Activated CD4-positive, CD25-positive, alpha-beta regulatory T cell treated with anti-CD3 and anti-CD28 coated beads, Interleukin-2, amount 50 U/mL, for 24 hours (primary cell): Measurements from ENCODE around the gene LSP1.
"Not testable (repeated sequence)": the region's sequence is repeated elsewhere in the genome, so short reads cannot be mapped to it uniquely, and the experiment has no call there.

ENCODE experiments used
- ATAC-seq, 2 donors: fragments of 150-1000 bp; cut with Tn5 transposase; one replicate each; pipeline ENCODE4 v1.10.0; 2021; ENCODE audit warnings: mild to moderate bottlenecking in 1 of 2, moderate library complexity in 1 of 2

Gene LSP1, protein sequence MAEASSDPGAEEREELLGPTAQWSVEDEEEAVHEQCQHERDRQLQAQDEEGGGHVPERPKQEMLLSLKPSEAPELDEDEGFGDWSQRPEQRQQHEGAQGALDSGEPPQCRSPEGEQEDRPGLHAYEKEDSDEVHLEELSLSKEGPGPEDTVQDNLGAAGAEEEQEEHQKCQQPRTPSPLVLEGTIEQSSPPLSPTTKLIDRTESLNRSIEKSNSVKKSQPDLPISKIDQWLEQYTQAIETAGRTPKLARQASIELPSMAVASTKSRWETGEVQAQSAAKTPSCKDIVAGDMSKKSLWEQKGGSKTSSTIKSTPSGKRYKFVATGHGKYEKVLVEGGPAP

DNA sequence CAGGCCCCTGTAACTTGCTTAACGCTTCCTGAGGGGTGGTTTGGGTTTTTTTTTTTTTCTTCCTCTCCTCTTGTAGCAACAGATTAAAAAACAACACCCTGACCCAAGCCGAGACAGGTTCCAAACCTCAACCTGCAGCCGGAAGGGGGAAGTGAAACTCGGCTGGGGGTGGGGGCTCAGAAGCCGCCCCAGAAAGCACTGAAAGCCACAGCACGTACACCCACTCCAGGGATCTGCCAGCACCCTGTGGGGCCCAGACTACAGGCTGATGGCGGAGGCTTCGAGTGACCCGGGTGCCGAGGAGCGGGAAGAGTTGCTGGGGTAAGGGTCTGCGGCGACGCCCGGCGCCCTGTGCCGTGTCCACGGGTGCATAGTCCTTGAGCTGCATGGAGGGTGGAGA lies at the start of gene LSP1:
LSP1 (plus strand) TSS at position 208 of the 400 bp plus-strand sequence; CDS start at position 269, 61 bp downstream.
- peak; percentile 61 to 65 for ATAC-seq

DNA sequence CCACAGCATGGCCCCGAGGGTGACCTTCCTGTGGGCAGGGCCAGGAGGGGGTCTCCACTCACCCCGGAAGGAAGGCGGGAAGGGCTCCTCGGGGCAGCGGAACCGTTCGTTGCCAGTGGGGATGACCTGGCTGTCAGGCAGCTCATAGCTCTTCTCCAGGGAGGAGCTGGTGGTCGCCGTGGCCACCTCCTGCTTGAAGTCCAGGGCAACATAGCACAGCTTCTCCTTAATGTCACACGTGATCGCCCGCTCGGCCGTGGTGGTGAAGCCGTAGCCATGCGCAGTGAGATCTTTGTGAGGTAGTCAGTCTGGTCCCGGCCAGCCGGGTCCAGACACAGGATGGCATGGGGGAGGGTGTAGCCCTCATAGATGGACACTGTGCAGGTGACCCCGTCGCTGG lies 49.6 kb upstream of the LSP1 start:
- no peak for ATAC-seq

DNA sequence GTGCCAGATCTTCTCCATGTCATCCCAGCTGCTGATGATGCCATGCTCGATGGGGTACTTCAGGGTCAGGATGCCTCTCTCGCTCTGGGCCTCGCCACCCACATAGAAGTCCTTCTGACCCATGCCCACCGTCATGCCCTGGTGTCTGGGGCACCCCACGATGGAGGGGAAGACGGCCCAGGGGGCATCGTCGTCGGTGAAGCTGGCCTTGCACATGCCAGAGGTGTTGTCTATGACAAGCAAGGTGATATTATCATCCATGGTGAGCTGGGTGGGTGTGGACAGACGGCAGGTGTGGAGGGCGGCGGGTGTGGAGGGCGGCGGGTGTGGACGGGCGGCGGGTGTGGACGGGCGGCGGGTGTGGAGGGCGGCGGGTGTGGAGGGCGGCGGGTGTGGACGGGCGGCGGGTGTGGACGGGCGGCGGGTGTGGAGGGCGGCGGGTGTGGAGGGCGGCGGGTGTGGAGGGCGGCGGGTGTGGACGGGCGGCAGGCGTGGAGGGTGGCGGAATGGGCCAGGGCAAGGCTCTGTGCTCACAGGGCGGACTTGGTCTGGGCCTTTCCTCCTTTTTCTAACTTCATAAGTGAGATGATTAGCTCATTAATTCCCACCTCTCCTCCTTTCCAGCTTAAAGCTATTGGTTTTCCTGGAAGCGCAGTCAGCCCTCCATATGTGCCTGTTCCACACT lies 48.9 kb upstream of the LSP1 start:
- not testable (repeated sequence) for ATAC-seq

DNA sequence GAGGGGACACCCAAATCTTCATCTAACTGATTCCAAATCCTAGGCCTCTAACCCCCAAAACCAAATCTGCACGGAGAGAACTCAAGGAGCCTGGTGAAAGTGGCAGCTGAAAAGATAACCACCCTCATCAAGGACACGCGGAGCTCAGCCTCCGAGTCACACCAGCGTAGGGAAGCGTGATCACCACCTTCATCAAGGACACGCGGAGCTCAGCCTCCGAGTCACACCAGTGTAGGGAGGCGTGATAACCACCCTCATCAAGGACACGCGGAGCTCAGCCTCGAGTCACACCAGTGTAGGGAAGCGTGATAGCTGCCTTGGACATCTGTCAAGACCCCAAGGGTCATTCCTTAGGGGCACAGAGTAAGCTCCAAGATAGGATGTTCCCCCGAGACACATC lies 47.4 kb upstream of the LSP1 start:
- no peak for ATAC-seq

DNA sequence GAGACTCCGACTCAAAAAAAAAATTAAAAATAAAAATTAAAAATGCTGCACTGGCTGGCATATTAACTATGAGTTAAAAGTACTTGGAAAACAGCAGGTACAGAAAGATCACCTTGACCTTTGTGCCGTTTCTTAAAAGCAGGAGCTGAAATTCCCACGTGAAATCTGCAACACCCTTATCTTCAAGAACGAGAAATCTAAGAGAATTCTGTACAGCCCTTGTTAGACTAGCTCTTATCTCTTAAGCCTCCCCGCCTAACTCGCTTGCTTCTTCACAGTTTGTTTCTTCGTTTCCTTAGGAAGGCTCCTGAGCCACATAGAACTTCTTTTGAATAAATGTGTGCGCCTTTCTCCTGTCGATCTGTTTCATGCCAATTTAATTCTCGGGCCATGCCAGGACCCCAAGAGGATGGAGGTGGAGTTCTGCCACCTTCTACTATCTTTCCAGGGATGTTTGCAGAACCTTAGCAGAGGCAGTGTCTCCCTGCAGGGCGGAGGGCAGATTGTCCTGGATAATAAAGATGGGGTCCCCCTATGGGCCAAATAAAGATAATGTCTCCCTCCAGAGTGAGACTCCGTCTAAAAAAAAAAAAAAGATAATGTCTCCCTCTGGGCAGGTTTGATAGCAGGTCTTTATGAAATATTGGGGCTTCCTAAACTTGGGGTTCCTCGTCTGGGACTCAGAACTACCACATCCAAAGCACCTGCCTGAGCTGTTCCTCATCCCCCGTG lies 45.5 kb upstream of the LSP1 start:
- ATAC-seq, result no peak

DNA sequence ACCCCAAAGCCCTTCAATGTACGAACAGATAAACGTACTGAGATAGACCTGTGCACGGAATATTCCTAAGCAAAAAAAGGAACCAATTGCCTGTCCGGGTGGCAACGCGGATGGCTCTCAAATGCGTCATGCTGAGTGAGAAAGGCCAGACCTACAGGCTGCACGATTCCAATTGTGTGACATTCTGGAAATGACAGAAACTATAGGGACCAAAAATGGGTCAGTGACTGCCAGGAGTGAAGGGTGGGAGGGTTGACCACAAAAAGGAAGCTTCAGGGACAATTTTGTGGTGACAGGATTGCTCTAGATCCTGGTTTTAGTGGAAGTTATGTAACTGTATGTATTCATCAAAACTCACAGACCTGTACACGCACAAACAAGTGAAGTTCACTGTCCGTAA lies 42.1 kb upstream of the LSP1 start:
- ATAC-seq, result no peak

DNA sequence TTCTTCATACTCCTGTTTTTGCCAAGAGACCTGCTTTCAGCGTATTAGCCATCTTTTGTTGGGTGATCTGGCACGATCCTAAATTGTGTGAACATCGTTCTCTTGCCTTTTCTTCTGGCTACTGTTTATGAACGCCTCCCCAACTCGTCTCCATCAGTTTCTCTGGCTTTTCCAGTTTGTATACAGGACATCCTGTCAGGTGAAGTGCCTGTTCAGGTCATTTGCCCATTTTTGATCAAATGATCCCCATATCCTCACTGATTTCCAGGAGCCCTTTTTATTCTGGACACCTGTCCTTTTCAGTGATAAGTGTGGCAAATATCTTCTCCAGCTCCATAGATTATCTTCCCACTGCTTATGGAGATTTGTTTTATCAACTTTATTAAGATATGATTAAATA lies 40.6 kb upstream of the LSP1 start:
- ATAC-seq, result no peak

DNA sequence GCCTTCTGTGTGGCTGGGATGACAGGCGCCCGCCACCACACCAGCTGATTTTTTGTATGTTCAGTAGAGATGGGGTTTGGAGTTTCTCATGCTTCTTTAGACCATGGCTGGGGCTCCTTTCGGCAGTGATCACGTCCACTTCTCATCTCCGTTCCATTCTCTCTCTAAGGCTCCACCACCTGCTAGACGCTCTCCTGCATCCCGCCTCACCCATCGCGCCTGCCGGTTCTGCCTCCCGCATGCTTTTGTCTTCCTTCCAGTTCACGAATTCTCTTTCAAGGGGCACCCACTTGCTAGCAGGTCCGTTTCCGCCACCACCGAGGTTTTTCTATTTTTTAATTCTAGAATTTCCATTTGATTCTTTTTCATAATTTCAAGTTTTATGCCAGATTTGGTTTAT lies 40.1 kb upstream of the LSP1 start:
- no peak for ATAC-seq

DNA sequence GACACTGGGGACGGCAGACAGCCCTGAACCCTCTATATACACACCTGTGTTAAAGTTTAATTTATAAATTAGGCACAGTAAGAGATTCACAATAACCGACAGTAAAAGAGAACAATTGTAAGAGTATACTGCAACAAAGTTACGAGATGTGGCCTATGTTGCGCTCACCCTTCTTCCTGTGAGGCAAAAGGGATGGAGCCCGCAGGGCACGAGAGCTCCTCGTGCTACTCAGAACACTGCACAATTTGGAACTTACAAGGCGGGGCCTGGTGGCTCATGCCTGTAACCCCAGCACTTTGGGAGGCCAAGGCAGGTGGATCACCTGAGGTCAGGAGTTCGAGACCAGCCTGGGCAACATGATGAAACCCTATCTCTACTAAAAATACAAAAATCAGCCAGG lies 39.5 kb upstream of the LSP1 start:
- not testable (repeated sequence) for ATAC-seq

DNA sequence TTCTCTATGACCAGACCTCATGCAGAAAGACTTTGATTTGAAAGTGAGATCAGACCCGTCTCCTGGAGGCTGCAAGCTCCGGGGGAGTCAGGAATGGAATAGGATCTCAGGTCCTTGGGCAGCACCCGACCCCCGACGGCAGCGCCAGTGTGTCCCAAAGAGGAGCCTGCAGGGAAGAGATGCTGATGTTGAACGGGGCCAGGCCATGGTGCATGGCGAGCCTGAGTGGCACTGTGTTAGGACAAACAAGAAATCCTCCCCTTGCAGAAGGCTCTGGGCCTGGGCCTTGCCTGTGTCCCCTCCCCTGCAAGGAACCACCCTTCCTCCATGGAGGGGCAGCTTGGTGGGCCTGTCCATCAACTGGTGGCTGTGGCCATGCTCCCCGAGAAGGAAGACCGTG lies 38.2 kb upstream of the LSP1 start:
- ATAC-seq, result no peak

DNA sequence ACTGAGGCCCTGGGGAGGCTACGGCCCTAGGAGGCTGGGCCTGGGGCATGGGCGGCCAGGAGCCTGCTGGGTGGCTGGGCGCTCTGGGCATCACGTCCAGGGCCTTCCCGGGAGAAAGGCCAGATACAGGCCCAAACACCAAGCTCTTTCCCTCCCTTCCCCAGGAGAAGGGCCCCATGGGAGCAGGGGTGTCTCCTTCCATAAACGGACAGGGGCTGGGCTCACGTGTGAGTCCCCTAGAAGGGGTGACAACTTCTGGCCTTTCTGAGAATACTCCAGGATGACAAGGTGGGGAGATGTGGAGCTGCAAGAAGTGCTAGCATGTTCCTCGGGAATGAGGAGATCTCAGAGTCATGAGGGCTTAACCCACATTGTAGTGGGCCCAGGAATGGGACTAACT lies 37.6 kb upstream of the LSP1 start:
- ATAC-seq, result no peak

DNA sequence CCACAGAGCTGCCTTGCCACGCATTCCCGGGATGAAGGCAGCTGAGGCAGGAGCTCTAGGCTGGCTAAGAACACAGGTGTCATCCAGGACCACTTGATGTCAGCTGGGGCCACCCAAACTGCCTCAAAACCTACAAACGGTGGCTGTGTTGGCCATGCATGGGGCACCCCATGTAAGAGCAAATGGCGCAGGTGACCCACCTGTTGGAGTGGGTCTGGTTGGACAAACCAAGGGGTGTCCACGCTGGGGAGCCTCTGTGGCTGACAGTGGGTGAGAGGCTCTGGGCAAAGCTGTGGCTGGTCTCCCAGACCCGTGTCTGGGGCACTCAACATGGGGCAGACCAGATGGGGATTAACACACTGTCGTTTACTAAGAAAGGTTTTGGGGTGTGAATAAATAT lies 37.1 kb upstream of the LSP1 start:
- ATAC-seq, result no peak

DNA sequence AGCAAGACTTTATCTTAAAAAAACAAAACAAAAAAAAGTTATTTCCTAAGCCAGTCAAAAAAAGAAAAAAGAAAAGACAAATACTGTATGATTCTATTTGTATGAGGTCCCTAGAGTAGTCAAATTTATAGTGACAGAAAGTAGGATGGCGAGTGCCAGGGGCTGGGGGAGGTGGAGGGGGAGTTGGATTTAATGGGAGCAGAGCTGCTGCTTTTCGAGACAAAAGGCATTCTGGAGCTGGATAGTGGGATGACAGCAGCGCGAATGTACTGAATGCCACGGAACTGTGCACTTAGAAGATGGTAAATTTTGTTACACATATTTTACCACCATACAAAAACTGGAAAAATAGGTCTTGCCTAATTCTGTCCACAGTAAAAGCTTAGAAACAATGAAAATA lies 35.9 kb upstream of the LSP1 start:
- ATAC-seq, result no peak

DNA sequence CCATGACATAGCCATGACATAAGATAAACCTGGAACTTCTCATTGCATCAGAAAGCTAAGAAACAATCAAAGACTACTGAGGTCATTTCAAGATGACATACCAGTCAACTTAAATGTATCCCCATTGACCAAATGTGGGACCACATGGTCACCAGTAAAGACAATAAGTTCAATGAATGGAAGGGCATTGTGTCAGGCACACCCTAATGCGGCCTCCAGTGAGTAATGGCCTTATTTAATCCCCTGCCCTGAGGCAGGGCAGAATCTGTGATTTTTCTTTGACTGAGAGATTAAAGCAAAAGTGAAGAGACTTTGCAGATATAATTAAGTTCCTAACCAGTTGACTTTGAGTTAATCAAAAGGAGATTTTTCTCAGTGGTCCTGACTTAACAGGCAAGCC lies 35.4 kb upstream of the LSP1 start:
- ATAC-seq, result no peak

DNA sequence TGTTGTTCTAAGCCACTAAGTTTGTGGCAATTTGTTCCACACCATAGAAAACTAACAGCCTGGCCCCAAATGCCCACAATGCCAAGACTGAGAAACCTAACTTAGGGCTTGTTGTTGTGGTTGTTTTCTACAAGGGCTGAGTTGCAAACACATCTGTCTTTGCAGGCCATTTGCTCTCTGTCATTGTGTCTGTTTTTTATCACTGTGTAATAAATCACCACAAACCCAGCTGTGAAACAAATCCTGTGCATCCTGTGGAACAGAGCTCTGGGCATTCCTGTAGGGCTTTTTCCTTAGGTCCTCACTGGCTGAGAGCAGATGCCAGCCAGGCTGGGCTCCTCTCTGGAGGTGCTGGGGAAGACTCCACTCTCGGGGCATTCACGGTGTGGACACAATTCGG lies 33.8 kb upstream of the LSP1 start:
- no peak for ATAC-seq

DNA sequence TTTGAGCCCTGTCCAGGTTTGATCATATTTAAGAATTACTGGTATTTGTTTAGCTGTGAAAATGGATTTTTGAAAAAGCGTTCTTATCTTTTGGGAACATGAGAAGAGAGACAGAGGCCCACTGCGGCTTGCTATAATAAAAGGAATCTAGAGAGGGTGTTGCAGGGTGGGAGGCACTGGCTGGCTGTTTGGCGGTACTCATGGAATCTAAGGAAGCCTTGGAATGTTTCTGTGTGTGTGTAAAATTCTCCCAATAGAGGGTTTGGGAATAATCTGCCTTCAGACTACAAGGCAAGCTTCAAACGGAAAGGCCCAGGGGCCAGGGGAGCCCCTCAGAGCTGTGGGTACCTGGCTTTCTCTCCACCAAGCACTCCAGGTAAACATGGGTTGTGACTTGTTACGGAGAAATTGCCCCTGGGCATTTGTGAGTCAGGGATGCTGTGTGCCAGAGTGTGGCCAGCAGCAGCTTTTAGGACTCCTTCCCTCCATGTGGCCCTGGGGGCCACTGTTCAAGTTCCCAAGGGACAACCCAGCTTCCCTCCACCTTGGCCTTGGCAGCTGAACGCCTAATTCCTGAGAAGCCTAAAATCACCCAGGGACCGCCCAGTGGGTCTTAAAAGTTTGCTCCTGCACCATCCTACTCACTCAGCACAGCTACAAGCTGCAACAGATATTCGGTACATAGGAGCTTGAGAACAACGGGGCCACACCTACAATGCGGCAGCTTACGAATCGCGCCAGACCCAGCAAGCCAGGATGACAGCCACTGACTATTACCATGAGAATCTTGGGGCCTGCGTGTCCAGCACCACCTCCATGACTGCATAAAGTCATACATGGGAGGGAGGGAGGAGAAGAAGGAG lies 32.2 kb upstream of the LSP1 start:
- ATAC-seq, result no peak

DNA sequence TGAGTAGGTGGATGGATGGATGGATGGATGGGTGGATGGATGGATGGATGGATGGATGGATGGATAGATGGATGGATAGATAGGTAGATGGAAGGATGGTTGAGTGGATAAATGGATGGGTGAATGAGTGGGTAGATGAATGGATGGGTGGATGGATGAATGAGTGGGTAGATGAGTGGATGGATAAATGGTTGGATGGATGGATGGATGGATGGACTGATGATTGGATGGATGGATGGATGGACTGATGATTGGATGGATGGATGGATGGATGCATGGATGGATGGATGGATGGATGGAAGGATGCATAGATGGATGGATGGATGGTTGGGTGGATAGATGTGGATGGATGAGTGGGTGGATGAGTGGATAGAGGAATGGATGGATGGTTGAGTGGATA lies 31.3 kb upstream of the LSP1 start:
- ATAC-seq, result no peak

DNA sequence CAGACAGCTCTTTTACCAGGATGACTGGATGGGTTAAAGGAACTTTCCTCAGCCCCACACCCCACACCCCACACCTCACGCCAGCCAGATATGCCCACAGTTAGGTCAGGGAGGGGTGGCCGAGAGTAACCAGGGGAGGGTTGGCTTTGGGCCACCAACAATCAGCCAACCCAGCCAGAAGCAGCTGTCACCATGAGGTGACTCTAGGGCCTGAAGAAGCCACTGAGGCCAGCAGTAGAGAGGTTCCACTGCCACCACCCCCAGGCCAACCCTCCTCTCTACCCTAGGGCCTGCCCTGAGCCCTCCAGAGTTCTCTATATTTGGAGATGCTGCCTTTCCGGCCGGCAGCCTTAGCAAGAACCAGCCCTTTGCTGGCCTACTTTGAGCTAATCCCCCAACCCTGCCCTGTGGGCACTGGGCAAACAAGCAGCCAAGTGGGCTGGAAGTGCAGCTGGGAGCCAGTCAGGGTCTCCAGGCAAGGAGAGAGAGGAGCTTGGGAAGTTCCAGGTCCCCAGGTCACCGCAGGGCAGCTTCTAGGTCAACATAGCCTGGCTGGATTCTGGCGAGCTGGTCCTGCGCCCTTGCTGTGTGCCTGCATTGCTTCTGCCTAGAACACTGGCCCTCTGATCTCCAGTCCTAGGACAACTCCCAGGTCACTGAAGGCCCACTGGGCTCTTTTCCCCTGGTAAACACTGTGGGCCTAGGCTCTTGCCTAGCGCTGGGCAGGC lies 30.1 kb upstream of the LSP1 start:
- no peak for ATAC-seq

DNA sequence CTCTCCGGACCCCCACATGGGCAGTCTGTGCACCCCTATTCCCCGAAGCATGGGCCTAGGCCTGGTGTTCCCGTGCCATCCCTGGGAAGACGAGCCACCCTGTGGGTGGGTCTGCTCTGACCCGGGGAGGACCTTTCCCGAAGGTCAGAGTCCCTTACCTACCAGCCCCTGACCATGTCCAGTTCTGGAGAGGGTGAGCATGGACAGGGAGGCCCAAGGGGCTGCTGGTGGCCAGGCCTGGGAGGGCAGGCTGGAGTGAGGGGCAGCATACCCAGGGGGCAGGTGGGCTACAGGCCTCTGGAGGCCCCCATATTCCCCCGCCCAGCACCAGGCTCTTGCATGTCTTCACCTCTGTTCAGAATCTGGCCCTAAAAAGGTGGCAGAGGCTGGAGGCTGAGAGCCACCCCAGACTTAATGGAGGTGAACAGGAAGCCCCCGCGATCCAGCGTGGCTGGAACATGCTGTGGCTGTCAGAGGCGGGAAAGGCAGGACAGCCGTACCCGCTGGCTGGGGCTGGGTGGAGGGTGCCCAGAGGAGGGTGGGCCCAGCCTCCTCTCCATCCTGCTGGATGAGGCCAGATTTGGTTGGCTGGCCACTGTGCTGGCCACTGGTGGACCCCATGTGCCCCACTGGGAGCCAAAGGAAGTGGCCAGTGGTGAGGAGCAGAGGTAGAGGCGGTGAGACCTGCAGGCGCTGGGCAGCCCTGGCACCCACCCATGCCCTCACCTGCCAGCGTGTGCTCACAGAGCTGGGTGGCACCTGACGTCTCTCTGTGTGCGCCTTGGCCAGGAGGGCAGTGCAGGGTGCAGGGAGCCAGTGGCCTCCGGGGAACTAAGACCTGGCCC lies 29.3 kb upstream of the LSP1 start:
- ATAC-seq, result no peak

DNA sequence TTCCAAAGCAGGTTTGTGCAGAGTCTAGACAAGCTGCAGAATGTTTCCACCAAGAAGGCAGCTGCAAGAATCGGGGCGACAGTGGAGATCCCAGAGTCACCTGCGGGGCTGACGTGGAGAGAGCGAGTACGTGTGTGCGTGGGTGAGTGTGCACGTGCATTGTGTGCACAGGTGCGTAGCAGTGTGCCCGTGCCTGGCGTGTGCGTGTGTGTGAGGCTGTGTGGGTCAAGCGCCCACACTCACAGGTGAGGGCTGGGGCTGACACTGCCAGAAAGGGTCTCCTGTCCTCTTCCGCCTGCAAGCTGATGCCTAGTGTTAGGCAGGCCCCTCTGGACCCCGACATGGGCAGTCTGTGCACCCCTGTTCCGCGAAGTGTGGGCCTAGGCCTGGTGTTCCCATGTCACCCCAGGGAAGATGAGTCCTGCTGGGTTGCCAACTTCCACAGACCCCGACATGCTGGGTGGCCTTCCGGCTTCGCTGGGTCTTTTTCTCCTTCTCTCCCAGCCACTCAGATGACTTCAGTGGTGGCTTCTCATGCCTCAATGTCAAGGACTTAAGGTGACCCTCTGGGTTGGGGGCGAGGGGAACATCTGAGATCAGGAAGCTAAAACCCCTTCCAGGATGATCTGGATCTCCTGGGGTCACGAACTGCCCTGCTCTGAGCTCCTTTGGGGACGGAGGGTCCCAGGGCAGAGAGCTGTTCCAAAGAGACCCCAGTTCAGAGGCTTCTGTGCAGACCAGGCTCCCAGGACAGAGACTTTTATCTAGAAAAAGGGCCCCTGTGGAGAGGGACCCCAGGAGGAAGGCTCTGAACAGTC lies 28.5 kb upstream of the LSP1 start:
- no peak for ATAC-seq
